ENCODE results near the gene MAEA. TPM values are rescaled to one million over a fixed set of nuclear protein-coding genes. Genes with fewer than 3 reads are reported as not detected.
"Not testable (repeated sequence)": the region's sequence is repeated elsewhere in the genome, so short reads cannot be mapped to it uniquely, and the experiment has no call there.

MAEA gene
- total and polyA plus RNA-seq, 4 donors: 36.3 to 71.8 (median 53.6) TPM

- Histone ChIP-seq H3K36me3 (ENCODE audit: control insufficient read depth, insufficient read depth, low read length) (peaks cover 65% of the 10 kb centered on the region), H3K4me3 (ENCODE audit: low read depth, low read length) (no peak overlapping the region), H3K27ac (ENCODE audit: low read depth, low read length) (no peak overlapping the region), H3K9me3 (ENCODE audit: control insufficient read depth, insufficient read depth, low read length) (no peaks in the 10 kb centered on the region), H3K4me1 (ENCODE audit: control insufficient read depth, insufficient read depth, low read length) (peaks cover 10% of the 10 kb centered on the region), H3K27me3 (ENCODE audit: control insufficient read depth, insufficient read depth, low read length) (no peaks in the 10 kb centered on the region)
- no peak for DNase-seq (ENCODE audit: low read depth in 4 of 6, low spot score in 6 of 6)
- 78% methylated on average over 12 of the region's 18 CpGs for WGBS (ENCODE audit: insufficient coverage)
Measured at GRCh38 chr4:1369091-1369450, 79.4 kb downstream of the MAEA start.

- Histone ChIP-seq H3K9me3 (ENCODE audit: control insufficient read depth, insufficient read depth, low read length) (no peaks in the 10 kb centered on the region), H3K4me1 (ENCODE audit: control insufficient read depth, insufficient read depth, low read length) (peaks cover 10% of the 10 kb centered on the region), H3K4me3 (ENCODE audit: low read depth, low read length) (no peak overlapping the region), H3K27ac (ENCODE audit: low read depth, low read length) (no peak overlapping the region), H3K27me3 (ENCODE audit: control insufficient read depth, insufficient read depth, low read length) (no peaks in the 10 kb centered on the region), H3K36me3 (ENCODE audit: control insufficient read depth, insufficient read depth, low read length) (peaks cover 68% of the 10 kb centered on the region)
- 74% methylated on average over 14 of the region's 22 CpGs for WGBS (ENCODE audit: insufficient coverage)
- DNase-seq (ENCODE audit: low read depth in 4 of 6, low spot score in 6 of 6): peak in 1 of 6 donors; percentile 67
Measured at GRCh38 chr4:1369479-1370079, 79.9 kb downstream of the MAEA start.

- peaks cover 10% of the 10 kb centered on the region for H3K4me1 ChIP-seq (ENCODE audit: control insufficient read depth, insufficient read depth, low read length)
- no peak overlapping the region for H3K27ac ChIP-seq (ENCODE audit: low read depth, low read length)
- WGBS (ENCODE audit: insufficient coverage): 76% methylated on average over 26 of the region's 29 CpGs
- no peaks in the 10 kb centered on the region for H3K27me3 ChIP-seq (ENCODE audit: control insufficient read depth, insufficient read depth, low read length)
- no peaks in the 10 kb centered on the region for H3K9me3 ChIP-seq (ENCODE audit: control insufficient read depth, insufficient read depth, low read length)
- peaks cover 72% of the 10 kb centered on the region for H3K36me3 ChIP-seq (ENCODE audit: control insufficient read depth, insufficient read depth, low read length)
- H3K4me3 ChIP-seq (ENCODE audit: low read depth, low read length): no peak overlapping the region
- no peak for DNase-seq (ENCODE audit: low read depth in 4 of 6, low spot score in 6 of 6)
Measured at GRCh38 chr4:1370321-1371124, 80.8 kb downstream of the MAEA start.

GRCh38 chr4:1371176-1372165, 81.8 kb downstream of the MAEA start:
- H3K9me3 ChIP-seq (ENCODE audit: control insufficient read depth, insufficient read depth, low read length): no peaks in the 10 kb centered on the region
- peaks cover 72% of the 10 kb centered on the region for H3K36me3 ChIP-seq (ENCODE audit: control insufficient read depth, insufficient read depth, low read length)
- H3K27me3 ChIP-seq (ENCODE audit: control insufficient read depth, insufficient read depth, low read length): no peaks in the 10 kb centered on the region
- peaks cover 10% of the 10 kb centered on the region for H3K4me1 ChIP-seq (ENCODE audit: control insufficient read depth, insufficient read depth, low read length)
- no peak overlapping the region for H3K4me3 ChIP-seq (ENCODE audit: low read depth, low read length)
- 93% methylated on average over 21 of the region's 28 CpGs for WGBS (ENCODE audit: insufficient coverage)
- H3K27ac ChIP-seq (ENCODE audit: low read depth, low read length): no peak overlapping the region
- DNase-seq (ENCODE audit: low read depth in 4 of 6, low spot score in 6 of 6): no peak

GRCh38 chr4:1372576-1372975, 82.9 kb downstream of the MAEA start:
- H3K27ac ChIP-seq (ENCODE audit: low read depth, low read length); DNase-seq (ENCODE audit: low read depth in 4 of 6, low spot score in 6 of 6); H3K4me1 ChIP-seq (ENCODE audit: control insufficient read depth, insufficient read depth, low read length); H3K27me3 ChIP-seq (ENCODE audit: control insufficient read depth, insufficient read depth, low read length); H3K4me3 ChIP-seq (ENCODE audit: low read depth, low read length); H3K9me3 ChIP-seq (ENCODE audit: control insufficient read depth, insufficient read depth, low read length): not testable (repeated sequence)
- WGBS (ENCODE audit: insufficient coverage): 99% methylated on average over 20 of the region's 22 CpGs
- H3K36me3 ChIP-seq (ENCODE audit: control insufficient read depth, insufficient read depth, low read length): peaks cover 72% of the 10 kb centered on the region

- no peak for DNase-seq (ENCODE audit: low read depth in 4 of 6, low spot score in 6 of 6)
- 95% methylated on average over 39 of the region's 42 CpGs for WGBS (ENCODE audit: insufficient coverage)
- H3K27me3 ChIP-seq (ENCODE audit: control insufficient read depth, insufficient read depth, low read length): no peaks in the 10 kb centered on the region
Measured at GRCh38 chr4:1373892-1374705, 84.4 kb downstream of the MAEA start.

GRCh38 chr4:1374706-1375045, 85.0 kb downstream of the MAEA start:
- DNase-seq (ENCODE audit: low read depth in 4 of 6, low spot score in 6 of 6): no peak
- Histone ChIP-seq H3K36me3 (ENCODE audit: control insufficient read depth, insufficient read depth, low read length) (peaks cover 72% of the 10 kb centered on the region), H3K9me3 (ENCODE audit: control insufficient read depth, insufficient read depth, low read length) (no peaks in the 10 kb centered on the region), H3K4me1 (ENCODE audit: control insufficient read depth, insufficient read depth, low read length) (peaks cover 7% of the 10 kb centered on the region), H3K4me3 (ENCODE audit: low read depth, low read length) (no peak overlapping the region), H3K27me3 (ENCODE audit: control insufficient read depth, insufficient read depth, low read length) (no peaks in the 10 kb centered on the region), H3K27ac (ENCODE audit: low read depth, low read length) (no peak overlapping the region)
- WGBS (ENCODE audit: insufficient coverage): 93% methylated on average over 14 of the region's 14 CpGs

More at GRCh38 chr4:1373892-1374705, 84.4 kb downstream of the MAEA start:
- Histone ChIP-seq H3K36me3 (ENCODE audit: control insufficient read depth, insufficient read depth, low read length) (peaks cover 71% of the 10 kb centered on the region), H3K9me3 (ENCODE audit: control insufficient read depth, insufficient read depth, low read length) (no peaks in the 10 kb centered on the region), H3K27ac (ENCODE audit: low read depth, low read length) (no peak overlapping the region), H3K4me3 (ENCODE audit: low read depth, low read length) (no peak overlapping the region), H3K4me1 (ENCODE audit: control insufficient read depth, insufficient read depth, low read length) (peaks cover 10% of the 10 kb centered on the region)

GRCh38 chr4:1375051-1375721, 85.5 kb downstream of the MAEA start:
- no peaks in the 10 kb centered on the region for H3K27me3 ChIP-seq (ENCODE audit: control insufficient read depth, insufficient read depth, low read length)
- H3K36me3 ChIP-seq (ENCODE audit: control insufficient read depth, insufficient read depth, low read length): peaks cover 76% of the 10 kb centered on the region
- H3K9me3 ChIP-seq (ENCODE audit: control insufficient read depth, insufficient read depth, low read length): no peaks in the 10 kb centered on the region
- H3K4me3 ChIP-seq (ENCODE audit: low read depth, low read length): no peak overlapping the region
- no peak overlapping the region for H3K27ac ChIP-seq (ENCODE audit: low read depth, low read length)
- peaks cover 5% of the 10 kb centered on the region for H3K4me1 ChIP-seq (ENCODE audit: control insufficient read depth, insufficient read depth, low read length)
- DNase-seq (ENCODE audit: low read depth in 4 of 6, low spot score in 6 of 6): no peak
- 92% methylated on average over 36 of the region's 36 CpGs for WGBS (ENCODE audit: insufficient coverage)

All from spinal cord (tissue), 10 donors.